GM18870 (cell line): ENCODE measurements around the gene TMEM273.

Source experiments
- ATAC-seq: cut with Tn5 transposase; IDR thresholded peaks from one replicate; pipeline ENCODE4 v1.9.1; 2021; ENCODE audit warnings: moderate library complexity; ENCODE audit not compliant: unreplicated experiment

The TMEM273 gene

DNA sequence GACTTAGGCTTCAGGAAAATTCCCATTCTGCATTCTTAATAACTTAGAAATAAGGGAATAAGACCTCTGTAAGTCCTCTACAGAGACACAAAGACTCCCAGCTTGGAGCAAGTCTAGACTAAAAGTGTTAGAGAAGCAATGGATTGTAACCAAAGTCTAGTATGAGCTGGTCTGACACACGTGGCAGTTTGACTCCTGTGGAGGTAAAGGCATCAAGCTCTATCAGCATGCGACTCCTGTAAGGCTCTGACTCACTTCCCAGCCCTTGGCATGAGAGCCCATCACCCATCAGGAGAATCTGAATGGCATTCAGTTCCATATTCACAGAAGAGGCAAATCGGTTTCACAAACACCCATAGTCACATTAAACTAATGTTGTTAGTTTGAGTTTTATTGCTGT, 68.4 kb downstream of the TMEM273 start:
- ATAC-seq = no peak

DNA sequence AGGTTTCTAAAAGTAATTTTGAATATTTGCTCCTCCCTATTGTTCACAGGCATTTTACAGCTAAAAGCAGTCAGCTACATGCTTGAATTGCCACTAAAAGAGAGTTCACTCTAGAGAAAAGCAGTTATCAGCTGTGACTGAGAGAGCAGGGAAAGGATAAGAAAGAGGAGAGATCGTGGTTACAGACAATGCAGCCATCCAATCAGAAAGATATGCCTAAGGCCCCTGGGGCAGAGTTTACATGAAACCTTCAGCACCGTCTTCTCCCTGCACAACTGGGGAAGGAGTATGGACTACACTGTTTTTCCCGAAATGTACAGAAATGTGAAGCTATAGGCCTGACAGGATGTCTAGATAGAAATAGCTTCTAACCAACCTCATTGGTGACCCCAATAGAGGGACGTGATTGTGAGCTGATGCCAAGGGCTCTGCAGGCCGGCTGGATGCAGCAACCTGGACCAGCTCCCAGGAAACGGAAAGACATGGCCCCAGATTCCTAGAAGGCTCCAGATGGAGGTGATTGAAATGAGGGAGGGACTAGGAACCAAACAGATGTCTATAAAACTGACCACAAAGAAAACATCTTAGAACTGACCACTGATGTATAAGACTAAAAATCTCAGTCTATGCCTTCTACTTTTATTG, 69.6 kb downstream of the TMEM273 start:
- ATAC-seq = no peak

DNA sequence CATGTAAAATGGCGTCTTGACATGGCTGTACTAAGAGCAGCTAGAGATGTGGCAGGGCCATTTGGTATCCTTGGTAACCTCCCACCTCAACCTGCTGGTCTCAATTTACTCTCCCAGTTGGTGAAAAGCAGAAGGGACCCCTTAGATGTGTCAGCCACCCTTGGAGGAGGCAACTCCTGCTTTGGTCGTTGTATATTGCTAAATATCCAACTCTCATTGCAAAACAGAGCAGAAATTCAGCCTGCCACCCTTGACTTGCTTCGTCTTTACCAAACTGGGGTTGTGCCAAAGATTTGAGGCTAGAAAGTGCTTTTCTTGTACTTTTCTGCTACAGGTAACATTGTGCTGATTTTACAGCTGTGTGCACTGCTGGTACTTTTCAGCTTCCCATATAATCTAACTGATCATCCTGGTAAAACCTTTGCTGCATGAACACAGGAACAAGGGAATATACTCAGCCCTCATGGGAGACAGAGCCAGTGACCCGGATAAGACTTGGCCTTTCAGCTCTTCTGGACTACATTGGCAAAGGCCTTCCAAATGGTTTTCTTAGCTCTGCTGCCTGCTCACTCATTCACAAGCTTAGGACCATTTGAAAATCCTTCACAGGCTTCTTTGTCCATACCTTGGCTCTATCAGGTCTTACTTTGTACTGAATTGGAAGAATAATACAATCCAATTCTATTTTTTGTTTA, 70.7 kb downstream of the TMEM273 start:
- no peak for ATAC-seq

DNA sequence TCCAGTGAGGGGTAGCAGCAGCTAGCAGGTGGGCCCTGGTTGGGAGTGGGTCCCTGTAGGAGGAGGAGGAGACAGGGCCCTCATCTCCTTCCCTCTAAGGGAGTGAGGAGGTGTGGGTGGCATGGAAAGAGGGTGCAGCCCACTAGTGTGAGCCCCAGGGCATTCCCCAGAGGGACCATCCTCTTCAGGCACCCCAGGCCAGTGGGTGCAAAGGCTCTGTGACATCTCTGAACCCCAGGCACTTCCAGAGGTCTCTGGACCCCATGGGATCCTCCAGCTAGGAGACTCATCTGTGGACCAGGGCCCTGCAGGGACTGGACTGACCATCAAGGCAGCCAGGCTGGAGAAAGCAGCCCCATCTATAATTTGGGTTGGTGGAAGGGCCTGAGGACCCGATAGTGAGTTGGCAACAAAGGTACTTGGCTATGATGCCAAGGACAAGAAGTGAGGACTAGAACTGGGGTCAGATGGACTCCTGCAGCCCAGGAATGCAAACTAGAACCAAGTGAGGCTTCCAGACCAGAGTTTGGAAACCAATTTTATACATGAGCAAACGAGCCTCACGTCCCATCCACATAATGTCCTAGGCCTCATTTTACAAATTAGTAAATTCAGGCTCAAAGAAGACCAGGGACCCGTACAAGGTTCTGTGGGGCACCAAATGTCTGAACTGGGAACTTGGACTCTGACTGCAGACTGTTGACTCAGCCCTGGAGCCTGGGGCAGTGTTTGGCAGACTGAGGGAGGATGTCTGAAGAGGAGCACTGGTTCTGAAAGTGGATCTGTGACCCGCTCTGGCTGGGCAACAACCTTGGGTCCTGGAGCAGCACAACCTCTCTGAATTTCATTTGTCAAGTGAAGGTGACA, 71.4 kb downstream of the TMEM273 start:
- no peak for ATAC-seq

DNA sequence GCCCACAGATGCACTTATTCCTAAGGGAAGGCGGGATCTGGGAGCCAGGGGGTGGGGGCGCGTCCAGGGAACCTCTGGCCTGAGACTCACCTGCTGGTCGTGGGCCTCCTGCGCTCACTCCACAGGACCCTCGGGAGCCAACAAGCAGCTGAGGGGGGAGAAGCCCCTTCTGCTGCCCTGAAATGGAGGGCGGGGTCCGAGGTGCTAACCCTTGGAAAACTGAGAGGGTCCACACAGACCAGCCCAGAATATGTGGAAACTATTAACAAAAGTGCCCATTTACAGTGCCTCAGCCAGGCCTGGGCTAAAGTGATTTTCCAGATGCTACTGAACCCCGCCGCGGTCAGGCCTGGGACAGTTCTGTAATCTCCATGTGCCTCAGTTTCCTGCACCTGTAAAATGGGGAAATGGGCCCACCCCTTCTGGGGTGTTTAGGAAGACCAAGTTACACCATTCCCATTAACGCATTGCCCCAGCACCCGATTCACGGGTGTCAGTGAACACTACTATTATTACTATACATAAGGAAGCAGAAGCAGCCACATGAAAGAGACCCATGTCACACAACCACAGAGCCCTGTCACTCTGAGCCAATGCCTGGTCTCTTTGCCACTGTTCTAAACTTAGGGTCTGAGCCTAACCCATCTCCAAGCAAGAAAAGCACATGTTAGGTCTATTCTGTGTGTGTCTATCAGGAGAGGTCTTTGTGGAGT, 72.2 kb downstream of the TMEM273 start:
- ATAC-seq = no peak

- ATAC-seq = no peak
These were observed 73.0 kb downstream of the TMEM273 start, which contains the start of gene VSTM4 for GRCh38 chr10:49115015-49115795. Gene VSTM4, minus strand, starts transcription at chr10:49115522. Its CDS starts 37 bp downstream, at chr10:49115485.

DNA sequence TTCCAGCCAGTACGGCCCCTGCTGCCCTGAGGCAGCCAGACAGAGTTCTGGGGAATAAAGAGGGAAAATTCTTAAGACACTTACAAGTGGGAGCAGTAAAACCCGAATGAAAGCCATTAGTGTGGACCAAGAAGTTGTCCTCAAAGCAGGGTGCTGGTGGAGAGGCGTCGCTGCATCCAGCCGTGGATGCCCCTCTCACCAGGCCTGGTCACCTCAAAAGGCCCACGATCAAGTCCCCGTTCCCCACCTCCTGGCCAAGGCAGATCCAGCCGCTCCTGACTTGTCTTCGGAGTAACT, 73.5 kb downstream of the TMEM273 start:
- no peak for ATAC-seq

DNA sequence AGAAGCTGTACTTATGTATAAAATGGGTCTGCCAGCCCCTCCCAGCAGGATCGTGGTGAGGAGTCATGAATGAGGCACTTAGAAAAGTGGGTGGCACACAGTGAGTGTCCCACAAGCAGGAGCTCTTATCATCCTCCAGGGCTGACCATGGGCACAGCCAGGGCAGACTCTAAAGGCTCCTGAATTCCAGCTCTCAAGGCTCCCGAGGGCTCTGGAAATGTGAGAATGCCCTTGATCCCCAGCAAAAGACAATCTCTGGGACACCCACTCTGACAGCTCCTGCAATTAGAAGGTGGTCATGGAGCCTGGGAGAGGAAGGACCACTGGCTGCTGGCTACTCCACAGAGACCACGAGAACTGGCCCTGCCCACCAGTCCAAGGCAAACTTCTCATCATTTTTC, 74.5 kb downstream of the TMEM273 start:
- ATAC-seq = no peak

GRCh38 chr10:49112851-49113250, 75.3 kb downstream of the TMEM273 start:
- no peak for ATAC-seq

DNA sequence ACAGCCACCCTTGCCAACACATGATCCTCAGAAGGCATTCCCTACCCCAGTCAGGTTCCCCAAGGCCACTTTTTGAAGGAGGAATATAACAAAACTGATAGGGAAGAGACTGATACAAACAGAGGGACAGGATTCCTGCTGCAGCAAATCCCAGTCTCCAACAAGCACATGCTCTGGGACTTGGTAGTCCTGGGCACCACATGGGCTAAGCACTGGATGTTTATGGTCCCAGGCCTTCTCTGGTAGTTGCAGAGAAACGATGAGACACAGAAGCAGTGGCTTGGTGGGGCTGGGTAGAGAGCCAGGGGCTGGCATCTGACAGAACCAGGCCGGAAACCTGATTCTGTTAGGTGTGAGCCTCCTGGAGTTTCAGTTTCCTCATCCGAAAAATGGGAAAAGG, 76.1 kb downstream of the TMEM273 start:
- no peak for ATAC-seq

GRCh38 chr10:49111320-49111698, 76.9 kb downstream of the TMEM273 start:
- ATAC-seq = no peak

- ATAC-seq = no peak
These were observed 77.4 kb downstream of the TMEM273 start for GRCh38 chr10:49110684-49111319.

DNA sequence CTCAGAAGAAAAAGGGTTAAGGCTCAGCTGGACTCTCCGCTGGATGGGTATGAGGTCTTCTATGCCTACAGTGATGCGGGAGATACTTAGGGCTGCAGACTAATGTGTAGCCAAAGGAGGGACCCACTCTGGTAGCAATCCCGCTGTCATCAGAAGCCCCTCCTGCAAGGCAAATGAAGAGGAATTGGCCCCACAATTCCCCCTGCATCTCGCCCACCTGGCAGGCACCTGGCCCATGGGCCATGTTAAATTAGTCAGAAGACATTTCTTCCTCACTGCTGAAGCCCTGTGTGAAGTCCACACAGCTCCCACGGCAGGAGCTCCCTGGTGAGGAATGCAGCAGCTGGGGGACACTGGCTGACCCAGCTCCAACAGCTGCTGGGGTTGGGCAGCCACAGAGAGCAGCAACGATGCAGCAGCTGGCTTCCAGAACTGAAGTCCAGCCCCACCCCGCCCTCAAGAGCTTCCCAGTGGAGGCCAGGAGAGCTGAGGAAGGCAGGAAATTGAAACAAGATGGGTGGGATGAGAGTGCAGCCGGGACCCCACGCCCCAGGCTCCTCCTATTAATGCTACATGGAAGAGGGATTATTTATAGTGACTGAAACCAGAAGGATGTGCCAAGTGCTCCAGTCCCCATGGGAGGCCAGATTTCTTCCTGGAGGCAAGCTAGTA, 78.4 kb downstream of the TMEM273 start:
- no peak for ATAC-seq

DNA sequence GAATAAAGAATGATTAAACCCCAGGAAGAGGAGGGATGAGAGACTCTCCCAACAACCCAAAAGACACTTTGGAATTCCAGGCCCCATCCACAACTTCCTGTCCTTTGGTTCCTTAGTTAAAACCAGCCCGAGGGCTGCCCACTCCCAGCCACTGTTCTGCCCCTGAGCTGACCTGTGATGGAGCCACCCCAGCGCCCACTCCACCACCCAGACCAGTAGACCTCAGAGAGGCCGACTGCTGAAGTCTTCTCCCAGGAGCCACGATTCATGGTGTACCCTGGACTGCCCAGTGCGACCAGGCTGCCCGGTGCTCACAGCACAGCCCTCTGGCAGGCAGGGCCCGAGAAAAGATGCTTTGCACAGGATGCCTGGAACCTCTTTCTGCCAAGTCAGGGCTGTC, 79.5 kb downstream of the TMEM273 start:
- ATAC-seq = no peak

- no peak for ATAC-seq
These were observed 80.3 kb downstream of the TMEM273 start for GRCh38 chr10:49107887-49108267.

DNA sequence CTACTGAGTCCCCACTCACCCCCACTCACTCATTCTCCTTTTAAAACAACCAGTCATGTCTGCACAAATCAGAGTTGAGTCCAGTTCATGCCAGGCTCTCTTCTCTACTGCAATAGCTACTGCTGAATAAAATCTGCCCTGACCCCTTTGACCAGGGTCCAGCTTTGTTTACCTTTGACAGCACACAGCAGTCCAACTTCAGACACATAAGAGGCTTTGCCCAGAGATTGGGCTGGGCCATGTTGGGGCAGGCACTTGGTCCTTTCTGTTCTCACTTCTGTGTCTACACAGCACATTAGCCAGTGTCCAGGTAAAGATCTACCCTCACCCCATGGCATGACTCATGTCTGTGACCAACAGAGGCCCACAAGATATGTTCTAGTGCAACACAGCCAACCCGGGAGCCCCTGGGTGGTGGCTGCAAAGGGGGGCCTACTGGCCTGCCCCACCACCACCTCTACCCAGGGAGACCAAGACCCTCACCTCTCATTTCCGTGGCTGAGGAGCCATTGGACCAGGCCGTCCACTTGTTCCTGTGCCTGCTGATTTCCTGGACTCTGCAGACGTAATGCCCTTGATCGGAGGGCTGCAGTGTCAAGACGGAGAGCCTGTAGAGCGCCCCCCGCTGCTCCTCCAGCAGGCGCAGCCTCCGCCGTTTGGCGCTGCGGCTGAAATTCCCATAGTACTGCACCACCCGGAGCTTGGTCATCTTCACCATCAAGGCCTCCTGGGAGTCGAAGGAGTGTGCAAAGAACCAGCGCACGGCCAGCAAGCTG, 80.9 kb downstream of the TMEM273 start:
- ATAC-seq = no peak

DNA sequence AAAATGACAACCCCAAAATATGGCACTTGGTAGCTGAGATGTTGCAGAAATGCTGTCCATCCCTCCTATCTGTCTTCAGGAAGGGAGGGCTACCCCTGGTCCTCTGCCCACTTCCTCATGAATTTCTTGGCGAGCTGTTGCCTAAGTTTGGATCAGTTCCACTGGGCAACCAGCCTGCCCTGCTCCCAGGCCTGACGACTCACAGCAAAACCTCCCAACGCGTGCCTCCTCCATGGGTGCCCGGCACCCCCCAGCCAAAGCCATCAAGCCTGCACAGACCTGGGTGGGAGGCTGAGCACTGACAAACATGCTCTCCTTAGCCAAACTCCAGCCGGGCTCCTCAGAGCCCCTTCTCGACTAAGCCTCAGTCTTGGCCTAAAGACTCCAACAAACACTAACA, 81.7 kb downstream of the TMEM273 start:
- no peak for ATAC-seq

DNA sequence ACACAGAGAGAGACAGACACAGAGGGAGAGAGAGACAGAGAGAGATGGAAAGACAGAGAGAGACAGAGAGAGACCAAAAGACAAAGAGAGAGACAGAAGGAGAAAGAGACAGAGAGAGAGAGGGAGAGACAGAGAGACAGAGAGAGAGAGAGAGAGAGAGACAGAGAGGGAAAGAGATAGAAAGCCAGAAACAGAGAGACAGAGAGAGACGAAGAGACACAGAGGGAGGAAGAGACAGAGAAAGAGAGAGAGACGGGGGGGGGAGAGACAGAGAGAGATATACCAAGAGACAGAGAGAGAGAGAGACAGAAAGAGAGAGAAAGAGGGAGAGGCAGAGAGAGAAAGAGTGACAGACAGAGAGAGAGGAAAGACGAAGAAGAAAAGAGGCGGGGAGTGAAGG, 83.1 kb downstream of the TMEM273 start:
- no peak for ATAC-seq
